Neural progenitor cell (in vitro differentiated cells): ENCODE results near the gene SMAP2.

ENCODE experiments used
- EZH2 ChIP-seq: fragments of 200-600 bp; sonication (generic); IDR thresholded peaks from 2 replicates; pipeline ENCODE4 v1.6.1; 2017; ENCODE audit warnings: antibody characterized with exemption, mild to moderate bottlenecking, moderate library complexity
- TF ChIP-seq, protein P1 (sequence below): fragments of 200-600 bp; sonication (generic); IDR thresholded peaks from 2 replicates; pipeline ENCODE4 v1.5.1; 2017; ENCODE audit warnings: antibody characterized with exemption, mild to moderate bottlenecking

GRCh38 chr1:40423951-40424618, 50.6 kb downstream of the SMAP2 start:
- TF ChIP-seq, protein P1, sequence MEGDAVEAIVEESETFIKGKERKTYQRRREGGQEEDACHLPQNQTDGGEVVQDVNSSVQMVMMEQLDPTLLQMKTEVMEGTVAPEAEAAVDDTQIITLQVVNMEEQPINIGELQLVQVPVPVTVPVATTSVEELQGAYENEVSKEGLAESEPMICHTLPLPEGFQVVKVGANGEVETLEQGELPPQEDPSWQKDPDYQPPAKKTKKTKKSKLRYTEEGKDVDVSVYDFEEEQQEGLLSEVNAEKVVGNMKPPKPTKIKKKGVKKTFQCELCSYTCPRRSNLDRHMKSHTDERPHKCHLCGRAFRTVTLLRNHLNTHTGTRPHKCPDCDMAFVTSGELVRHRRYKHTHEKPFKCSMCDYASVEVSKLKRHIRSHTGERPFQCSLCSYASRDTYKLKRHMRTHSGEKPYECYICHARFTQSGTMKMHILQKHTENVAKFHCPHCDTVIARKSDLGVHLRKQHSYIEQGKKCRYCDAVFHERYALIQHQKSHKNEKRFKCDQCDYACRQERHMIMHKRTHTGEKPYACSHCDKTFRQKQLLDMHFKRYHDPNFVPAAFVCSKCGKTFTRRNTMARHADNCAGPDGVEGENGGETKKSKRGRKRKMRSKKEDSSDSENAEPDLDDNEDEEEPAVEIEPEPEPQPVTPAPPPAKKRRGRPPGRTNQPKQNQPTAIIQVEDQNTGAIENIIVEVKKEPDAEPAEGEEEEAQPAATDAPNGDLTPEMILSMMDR, result no peak
- TF ChIP-seq EZH2, result no peak
